Mesothelial cell of epicardium (in vitro differentiated cells): Measurements from ENCODE around the gene FUT3. TPM values are rescaled to one million over a fixed set of nuclear protein-coding genes. Genes with fewer than 3 reads are reported as not detected.

Experiments used
- DNase-seq, 2 experiments: peaks; one replicate each; pipeline ENCODE4 v3.0.0; 2021; ENCODE audit warnings: low spot score in 2 of 2; ENCODE audit not compliant: unreplicated experiment in 2 of 2
- H3K27ac Mint-ChIP-seq: 2 replicates; pipeline ENCODE4 v1.8.0; 2021; ENCODE audit warnings: mixed read lengths
- H3K27me3 Mint-ChIP-seq: 2 replicates; pipeline ENCODE4 v1.8.0; 2021; ENCODE audit warnings: low read depth, mixed read lengths
- H3K36me3 Mint-ChIP-seq: 2 replicates; pipeline ENCODE4 v1.8.0; 2021; ENCODE audit warnings: mixed read lengths
- H3K4me1 Mint-ChIP-seq: 2 replicates; pipeline ENCODE4 v1.8.0; 2021; ENCODE audit warnings: mixed read lengths
- H3K4me3 Mint-ChIP-seq: 2 replicates; pipeline ENCODE4 v1.8.0; 2021; ENCODE audit warnings: mild to moderate bottlenecking, moderate library complexity, mixed read lengths
- H3K9me3 Mint-ChIP-seq: 2 replicates; pipeline ENCODE4 v1.8.0; 2021; ENCODE audit warnings: mixed read lengths
- CTCF ChIP-seq: fragments of 200-600 bp; sonication (generic); IDR thresholded peaks from one replicate; pipeline ENCODE4 v1.5.0; 2021; ENCODE audit warnings: antibody characterized with exemption; ENCODE audit not compliant: unreplicated experiment
- total RNA-seq: library from RNA; stranded (reverse); gene quantifications from 3 replicates; pipeline ENCODE4 v1.2.1, GENCODE V29; 2021

Gene FUT3
- total RNA-seq, 1 donor from 2014 or later: 0.49 TPM

GRCh38 chr19:5806905-5807304, 44.3 kb downstream of the FUT3 start:
- H3K4me1 Mint-ChIP-seq: peaks cover 19% of the 10 kb centered on the region
- no peak overlapping the region for H3K27ac Mint-ChIP-seq
- no peaks in the 10 kb centered on the region for H3K36me3 Mint-ChIP-seq
- peaks cover 46% of the 10 kb centered on the region for H3K27me3 Mint-ChIP-seq
- no peak overlapping the region for H3K4me3 Mint-ChIP-seq
- no peak for TF ChIP-seq CTCF
- no peaks in the 10 kb centered on the region for H3K9me3 Mint-ChIP-seq
- no peak for DNase-seq

GRCh38 chr19:5806133-5806489, 45.1 kb downstream of the FUT3 start:
- Mint-ChIP-seq H3K27ac (no peak overlapping the region), H3K36me3 (no peaks in the 10 kb centered on the region), H3K27me3 (peaks cover 46% of the 10 kb centered on the region), H3K9me3 (no peaks in the 10 kb centered on the region), H3K4me3 (peak overlapping the region; percentile 51), H3K4me1 (peaks cover 20% of the 10 kb centered on the region)
- no peak for DNase-seq
- TF ChIP-seq CTCF: peak; percentile 6

DNA sequence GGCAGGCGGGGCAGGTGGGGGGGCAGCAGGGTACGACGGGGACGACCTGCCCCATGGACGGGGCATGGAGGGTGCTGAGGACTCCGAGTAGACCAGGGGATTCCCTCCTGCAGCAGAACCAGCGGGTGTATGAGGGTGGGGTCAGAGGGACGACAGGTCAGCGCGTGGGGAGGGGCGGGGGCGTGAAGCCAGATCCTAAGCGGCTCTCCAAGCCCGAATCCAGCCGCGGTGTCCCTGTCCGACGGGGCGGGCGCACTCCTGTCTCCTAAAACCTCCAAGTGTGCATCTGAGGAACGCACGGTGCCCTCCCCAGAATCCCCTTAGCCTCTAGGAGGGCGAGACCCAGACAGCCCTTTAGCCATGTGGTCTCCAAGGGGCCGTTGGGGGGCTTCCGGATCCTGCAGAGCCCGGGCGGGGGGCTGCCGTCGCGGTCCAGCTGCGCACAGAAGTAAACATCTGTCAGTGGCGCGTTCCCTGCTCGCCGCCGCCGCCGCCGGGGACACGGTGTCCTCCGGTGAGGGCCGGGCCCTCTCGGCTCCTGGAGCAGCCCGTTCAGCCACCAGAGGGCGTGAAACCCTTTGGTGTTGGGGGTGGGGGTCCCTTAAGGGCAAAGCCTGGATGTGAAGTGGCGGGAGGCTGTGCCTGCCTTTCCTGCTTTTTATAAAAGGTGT, 45.7 kb downstream of the FUT3 start:
- Mint-ChIP-seq H3K27me3 (peaks cover 46% of the 10 kb centered on the region), H3K4me1 (peaks cover 20% of the 10 kb centered on the region), H3K9me3 (no peaks in the 10 kb centered on the region), H3K36me3 (no peaks in the 10 kb centered on the region), H3K4me3 (peak overlapping the region; percentile 51), H3K27ac (no peak overlapping the region)
- DNase-seq: peak; percentile 61 to 82
- TF ChIP-seq CTCF: peak; percentile 79

DNA sequence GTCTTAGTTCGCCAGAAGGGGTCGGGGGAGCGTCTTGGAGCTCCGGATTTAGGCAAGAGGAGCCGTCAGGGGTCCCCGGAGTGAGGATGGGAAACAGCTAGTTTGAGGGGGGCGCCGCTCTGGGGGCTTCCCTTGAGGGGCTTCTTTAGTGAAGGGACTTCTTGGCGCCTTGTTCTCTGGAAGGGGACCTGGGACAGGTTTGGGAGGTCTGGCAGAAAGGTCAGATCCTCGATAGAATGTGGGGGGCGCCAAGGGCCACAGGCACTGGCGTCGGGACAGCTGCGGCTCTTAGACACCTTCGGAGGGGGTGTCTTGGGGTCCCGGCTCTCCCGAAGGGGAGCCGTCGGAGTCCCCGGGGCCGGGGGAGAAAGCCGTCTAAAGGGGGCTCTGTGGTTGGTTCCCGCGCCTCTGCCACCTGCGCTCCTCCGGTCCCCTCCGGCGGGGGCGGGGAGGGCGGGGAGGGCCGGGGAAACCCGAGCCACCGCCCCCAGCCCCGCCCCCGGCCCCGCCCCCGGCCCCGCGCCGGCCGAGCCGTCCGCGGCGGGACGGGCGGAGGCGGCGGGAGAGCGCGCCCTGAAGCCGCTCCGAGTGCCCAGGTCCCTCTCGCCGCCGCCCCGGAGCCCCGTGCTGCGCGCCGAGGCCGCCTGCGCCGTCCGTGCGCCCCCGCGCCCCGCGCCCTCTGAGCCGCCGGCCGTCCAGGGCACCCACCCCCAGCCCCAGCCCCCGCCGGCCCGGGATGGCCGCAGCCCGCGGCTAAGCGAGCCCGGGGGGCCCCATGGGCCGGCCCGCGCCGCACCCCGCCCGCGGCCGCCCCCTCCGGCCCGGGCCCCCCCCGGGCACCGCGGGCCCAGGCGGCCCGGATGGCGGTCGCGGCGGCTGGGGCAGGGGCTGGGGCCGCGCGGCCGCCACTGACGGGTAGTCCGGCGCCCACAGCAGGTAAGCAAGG, 46.5 kb downstream of the FUT3 start, which contains the start of gene NRTN:
NRTN (plus strand) TSS at position 552 of the 946 bp plus-strand sequence. CDS start 19,099 bp downstream, outside the sequence.
- peaks cover 20% of the 10 kb centered on the region for H3K4me1 Mint-ChIP-seq
- peak within 1 kb of the TSS; percentile 50 for H3K27ac Mint-ChIP-seq
- no peak for TF ChIP-seq CTCF
- H3K36me3 Mint-ChIP-seq: no peaks in the 10 kb centered on the region
- no peak for DNase-seq
- H3K9me3 Mint-ChIP-seq: no peaks in the 10 kb centered on the region
- H3K4me3 Mint-ChIP-seq: peak within 1 kb of the TSS; percentile 60
- H3K27me3 Mint-ChIP-seq: peaks cover 46% of the 10 kb centered on the region

DNA sequence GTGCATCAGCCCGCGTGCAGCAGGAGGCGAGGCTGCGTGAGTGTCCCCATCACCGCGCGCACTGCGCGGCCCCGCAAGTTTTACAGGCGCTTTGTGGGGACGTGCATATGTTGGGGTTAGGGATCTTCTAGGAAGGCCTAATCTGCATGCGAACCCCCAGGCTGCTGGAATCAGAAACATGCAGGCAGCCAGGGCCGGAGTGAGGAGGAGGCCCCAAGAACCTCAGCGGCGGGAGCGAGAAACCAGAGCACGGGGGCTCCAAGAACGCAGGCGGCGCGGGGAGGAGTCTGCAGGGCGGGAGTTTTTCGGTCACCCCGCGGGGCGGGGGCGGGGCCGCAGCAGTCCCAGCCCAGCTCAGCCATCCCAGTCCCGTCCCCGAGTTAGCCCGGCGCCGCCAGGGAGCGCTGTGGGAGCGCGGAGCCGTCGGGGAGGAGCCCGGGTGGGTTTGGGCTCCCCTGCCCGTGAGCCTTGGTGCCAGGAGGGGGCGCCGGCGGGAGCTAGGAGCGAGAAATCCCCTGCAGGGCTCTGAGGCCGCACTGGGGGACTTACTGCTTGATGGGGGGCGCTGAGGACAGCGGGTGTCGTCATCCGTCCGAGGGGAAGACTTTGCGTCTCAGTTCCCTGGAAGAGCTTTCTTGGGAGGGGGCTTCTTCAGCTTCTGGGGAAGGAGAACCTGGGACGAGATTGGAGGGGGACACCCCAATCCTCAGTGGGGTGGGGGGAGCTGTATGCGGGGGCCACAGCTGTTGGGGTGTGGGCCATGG, 47.3 kb downstream of the FUT3 start:
- peaks cover 20% of the 10 kb centered on the region for H3K4me1 Mint-ChIP-seq
- H3K27ac Mint-ChIP-seq: peak overlapping the region; percentile 64
- peaks cover 47% of the 10 kb centered on the region for H3K27me3 Mint-ChIP-seq
- H3K36me3 Mint-ChIP-seq: no peaks in the 10 kb centered on the region
- no peaks in the 10 kb centered on the region for H3K9me3 Mint-ChIP-seq
- peak; percentile 78 for TF ChIP-seq CTCF
- DNase-seq: peak; percentile 89 to 98
- peak overlapping the region; percentile 60 for H3K4me3 Mint-ChIP-seq
